WTC11 (cell line): ENCODE measurements around the gene MIPOL1.

Source experiments
- CBFB ChIP-seq: sonication (generic); formaldehyde crosslinking; IDR thresholded peaks from 2 replicates; pipeline ENCODE4 v1.8.1; 2022; ENCODE audit warnings: mild to moderate bottlenecking, low read depth, missing genetic modification reagents
- CTCF ChIP-seq: fragments of 200-600 bp; IDR thresholded peaks from 2 replicates; pipeline ENCODE4 v1.8.0; 2022; ENCODE audit warnings: antibody characterized with exemption
- USF1 ChIP-seq: sonication (generic); formaldehyde crosslinking; IDR thresholded peaks from 2 replicates; pipeline ENCODE4 v1.8.0; 2022; ENCODE audit warnings: mild to moderate bottlenecking, missing genetic modification reagents
- TF ChIP-seq, protein P1 (sequence below): sonication (generic); formaldehyde crosslinking; IDR thresholded peaks from 2 replicates; pipeline ENCODE4 v1.8.1; 2022; ENCODE audit warnings: low read depth, mild to moderate bottlenecking, moderate library complexity, missing genetic modification reagents, borderline replicate concordance
- TF ChIP-seq, protein P2 (sequence below): fragments of 250-450 bp; sonication (Bioruptor Pico); conservative IDR thresholded peaks from 2 replicates; pipeline ENCODE4 v1.9.0; 2021; ENCODE audit warnings: mild to moderate bottlenecking

DNA sequence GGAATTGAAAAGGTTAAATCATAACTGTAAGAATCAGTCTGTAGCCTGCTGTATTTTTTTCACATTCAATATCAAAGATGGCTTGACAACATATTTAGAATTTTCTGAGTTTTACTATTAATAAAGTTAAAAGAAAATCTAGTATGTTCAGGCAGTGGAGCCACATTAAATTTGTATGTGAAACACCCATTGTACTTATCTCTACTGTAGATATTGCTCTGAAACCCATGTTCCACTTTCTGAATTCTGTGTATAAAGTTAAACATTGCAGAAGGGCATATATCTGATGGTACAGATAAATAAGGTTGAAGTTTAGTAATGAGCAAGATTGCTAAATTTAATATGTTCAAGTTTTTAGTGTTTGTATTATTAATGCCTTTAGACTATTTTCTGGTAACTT is 224.6 kb downstream of the MIPOL1 start:
- TF ChIP-seq CTCF (no peak), CBFB (no peak), USF1 (CRISPR knock-in tag) (no peak)
- TF ChIP-seq, protein P1, sequence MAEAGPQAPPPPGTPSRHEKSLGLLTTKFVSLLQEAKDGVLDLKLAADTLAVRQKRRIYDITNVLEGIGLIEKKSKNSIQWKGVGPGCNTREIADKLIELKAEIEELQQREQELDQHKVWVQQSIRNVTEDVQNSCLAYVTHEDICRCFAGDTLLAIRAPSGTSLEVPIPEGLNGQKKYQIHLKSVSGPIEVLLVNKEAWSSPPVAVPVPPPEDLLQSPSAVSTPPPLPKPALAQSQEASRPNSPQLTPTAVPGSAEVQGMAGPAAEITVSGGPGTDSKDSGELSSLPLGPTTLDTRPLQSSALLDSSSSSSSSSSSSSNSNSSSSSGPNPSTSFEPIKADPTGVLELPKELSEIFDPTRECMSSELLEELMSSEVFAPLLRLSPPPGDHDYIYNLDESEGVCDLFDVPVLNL (CRISPR knock-in tag): no peak
- TF ChIP-seq, protein P2, sequence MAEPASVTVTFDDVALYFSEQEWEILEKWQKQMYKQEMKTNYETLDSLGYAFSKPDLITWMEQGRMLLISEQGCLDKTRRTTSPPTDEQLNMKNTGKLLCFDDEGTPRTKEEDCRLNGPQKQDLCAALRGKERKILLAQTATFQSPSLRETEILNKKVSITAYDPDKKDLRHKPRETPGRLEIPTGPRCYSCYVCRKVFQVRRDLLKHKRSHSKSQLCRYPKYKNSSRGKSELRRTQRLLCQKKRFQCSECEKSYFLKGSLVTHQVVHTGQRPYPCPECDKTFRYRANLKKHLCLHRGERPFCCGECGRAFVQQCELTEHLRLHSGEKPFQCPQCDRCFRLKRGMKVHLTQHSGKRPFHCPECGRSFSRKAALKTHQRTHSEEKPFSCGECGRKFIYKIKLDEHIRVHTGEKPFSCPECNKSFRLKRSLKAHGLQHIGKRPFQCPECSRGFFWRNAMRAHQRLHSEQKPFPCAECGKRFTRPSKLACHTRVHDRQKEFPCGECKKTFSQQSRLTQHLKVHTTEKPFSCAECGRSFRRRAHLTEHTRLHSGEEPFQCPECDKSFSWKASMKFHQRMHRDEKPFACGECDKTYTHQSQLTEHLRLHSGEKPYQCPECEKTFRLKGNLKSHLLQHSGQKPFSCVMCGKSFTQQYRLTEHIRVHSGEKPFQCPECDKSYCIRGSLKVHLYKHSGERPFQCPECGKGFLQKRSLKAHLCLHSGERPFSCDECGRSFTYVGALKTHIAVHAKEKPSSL: no peak
